Measurements from ENCODE around the gene C19orf47.

DNA sequence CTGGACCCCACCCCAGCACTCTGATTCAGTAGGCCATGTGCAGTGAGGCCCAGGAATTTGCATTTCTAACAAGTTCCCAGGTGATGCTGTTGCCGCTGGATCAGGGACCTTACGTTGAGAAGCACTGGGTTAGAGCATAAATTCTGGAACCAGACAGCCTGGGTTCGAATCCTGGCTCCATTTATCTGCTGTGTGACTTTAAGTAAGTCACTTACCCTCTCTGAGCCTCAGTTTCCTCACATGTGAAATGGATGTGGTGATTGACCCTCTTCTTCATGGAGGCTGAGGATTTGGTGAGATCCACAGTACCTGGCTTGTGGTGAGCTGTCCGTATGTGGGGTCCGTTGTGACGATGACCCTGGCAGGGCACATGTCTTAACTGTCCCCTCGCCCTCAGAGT, 25.9 kb upstream of the C19orf47 start:
- TF ChIP-seq POLR2A (IDR thresholded peaks at IDR 0.05) = no peak
- TF ChIP-seq, protein P1, sequence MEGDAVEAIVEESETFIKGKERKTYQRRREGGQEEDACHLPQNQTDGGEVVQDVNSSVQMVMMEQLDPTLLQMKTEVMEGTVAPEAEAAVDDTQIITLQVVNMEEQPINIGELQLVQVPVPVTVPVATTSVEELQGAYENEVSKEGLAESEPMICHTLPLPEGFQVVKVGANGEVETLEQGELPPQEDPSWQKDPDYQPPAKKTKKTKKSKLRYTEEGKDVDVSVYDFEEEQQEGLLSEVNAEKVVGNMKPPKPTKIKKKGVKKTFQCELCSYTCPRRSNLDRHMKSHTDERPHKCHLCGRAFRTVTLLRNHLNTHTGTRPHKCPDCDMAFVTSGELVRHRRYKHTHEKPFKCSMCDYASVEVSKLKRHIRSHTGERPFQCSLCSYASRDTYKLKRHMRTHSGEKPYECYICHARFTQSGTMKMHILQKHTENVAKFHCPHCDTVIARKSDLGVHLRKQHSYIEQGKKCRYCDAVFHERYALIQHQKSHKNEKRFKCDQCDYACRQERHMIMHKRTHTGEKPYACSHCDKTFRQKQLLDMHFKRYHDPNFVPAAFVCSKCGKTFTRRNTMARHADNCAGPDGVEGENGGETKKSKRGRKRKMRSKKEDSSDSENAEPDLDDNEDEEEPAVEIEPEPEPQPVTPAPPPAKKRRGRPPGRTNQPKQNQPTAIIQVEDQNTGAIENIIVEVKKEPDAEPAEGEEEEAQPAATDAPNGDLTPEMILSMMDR (IDR thresholded peaks at IDR 0.05) = no peak
- no peak for TF ChIP-seq POLR2AphosphoS5 (IDR thresholded peaks at IDR 0.05; ENCODE audit: insufficient read depth in 1 of 2, low read depth in 1 of 2)

All from vagina (tissue), 2 donors.